Purkinje cell (primary cell): ENCODE data around the gene MARCHF7. TPM values are rescaled to one million over a fixed set of nuclear protein-coding genes. Genes with fewer than 3 reads are reported as not detected.

Experiments used
- polyA plus RNA-seq: library from polyadenylated mRNA; unstranded; fragments of >200 nt; fragmentation: Nextera tagmentation; gene quantifications from 2 replicates; pipeline ENCODE4 v1.2.1, GENCODE V29; 2014

The MARCHF7 gene
- 213 and 251 TPM in 2 replicates for polyA plus RNA-seq

DNA sequence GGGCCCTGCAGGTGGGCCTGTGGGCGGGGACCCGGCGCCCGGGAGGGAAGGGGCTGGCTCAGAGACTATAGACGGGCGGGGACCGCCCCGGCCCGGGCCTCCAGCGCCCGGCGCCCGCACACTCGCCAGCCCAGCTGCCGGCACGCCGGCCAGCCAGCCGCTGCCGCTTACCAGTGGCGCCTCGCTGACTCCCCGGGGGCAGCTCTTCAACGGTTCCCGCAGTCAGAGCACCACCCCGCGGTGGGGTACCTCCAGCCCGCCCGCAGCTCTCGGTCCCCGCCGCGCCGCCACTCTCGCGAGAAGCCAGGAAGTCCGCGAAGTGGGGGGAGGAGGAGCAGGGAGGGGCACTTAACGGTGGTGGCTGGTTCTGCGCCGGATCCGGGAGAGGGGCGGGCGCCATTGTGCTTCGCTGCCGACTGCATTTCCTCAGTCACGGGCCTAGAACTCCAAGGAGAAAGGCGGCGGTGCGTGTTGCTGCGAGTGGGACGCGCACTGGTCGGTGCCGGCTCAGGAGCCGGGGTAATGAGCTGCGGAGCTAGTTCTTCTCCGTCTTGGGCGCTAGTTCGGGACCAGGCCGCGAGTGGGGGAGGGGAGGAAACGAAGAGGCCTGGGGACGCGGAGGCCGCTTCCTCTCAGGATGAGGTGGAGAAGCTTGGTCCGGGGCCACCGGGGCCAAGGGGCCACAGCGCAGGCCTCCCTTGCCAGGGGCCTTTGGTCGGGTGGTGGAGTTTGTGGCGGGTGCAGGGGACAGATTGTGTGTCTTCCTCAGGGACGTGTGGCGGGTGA, at the start of gene MARCHF7:
Gene MARCHF7, plus strand, starts transcription at position 364 of the 786 bp plus-strand sequence. CDS start 16,517 bp downstream, outside the sequence.

Other genes with a start within 250 kb of the MARCHF7 start
- gene BAZ2B, start 96.0 kb upstream of the MARCHF7 start, polyA plus RNA-seq, result 23.7 and 24.2 TPM in 2 replicates
- 3.3 and 5.9 TPM in 2 replicates for gene CD302, start 85.7 kb downstream of the MARCHF7 start, polyA plus RNA-seq
- gene LY75, start 192.2 kb downstream of the MARCHF7 start, polyA plus RNA-seq, result not detected in 2 replicates